Neural progenitor cell (in vitro differentiated cells): ENCODE measurements around the gene RORC.

Source experiments
- EZH2 ChIP-seq: fragments of 200-600 bp; sonication (generic); IDR thresholded peaks from 2 replicates; pipeline ENCODE4 v1.6.1; 2017; ENCODE audit warnings: antibody characterized with exemption, mild to moderate bottlenecking, moderate library complexity
- EZH2phosphoT487 ChIP-seq: fragments of 200-600 bp; sonication (generic); IDR thresholded peaks from 2 replicates; pipeline ENCODE4 v1.6.1; 2017; ENCODE audit warnings: antibody characterized with exemption
- TF ChIP-seq, protein P1 (sequence below): fragments of 200-600 bp; sonication (generic); IDR thresholded peaks from 2 replicates; pipeline ENCODE4 v1.5.1; 2017; ENCODE audit warnings: antibody characterized with exemption, mild to moderate bottlenecking

GRCh38 chr1:151854658-151855057 is 23.1 kb upstream of the RORC start:
- TF ChIP-seq, protein P1, sequence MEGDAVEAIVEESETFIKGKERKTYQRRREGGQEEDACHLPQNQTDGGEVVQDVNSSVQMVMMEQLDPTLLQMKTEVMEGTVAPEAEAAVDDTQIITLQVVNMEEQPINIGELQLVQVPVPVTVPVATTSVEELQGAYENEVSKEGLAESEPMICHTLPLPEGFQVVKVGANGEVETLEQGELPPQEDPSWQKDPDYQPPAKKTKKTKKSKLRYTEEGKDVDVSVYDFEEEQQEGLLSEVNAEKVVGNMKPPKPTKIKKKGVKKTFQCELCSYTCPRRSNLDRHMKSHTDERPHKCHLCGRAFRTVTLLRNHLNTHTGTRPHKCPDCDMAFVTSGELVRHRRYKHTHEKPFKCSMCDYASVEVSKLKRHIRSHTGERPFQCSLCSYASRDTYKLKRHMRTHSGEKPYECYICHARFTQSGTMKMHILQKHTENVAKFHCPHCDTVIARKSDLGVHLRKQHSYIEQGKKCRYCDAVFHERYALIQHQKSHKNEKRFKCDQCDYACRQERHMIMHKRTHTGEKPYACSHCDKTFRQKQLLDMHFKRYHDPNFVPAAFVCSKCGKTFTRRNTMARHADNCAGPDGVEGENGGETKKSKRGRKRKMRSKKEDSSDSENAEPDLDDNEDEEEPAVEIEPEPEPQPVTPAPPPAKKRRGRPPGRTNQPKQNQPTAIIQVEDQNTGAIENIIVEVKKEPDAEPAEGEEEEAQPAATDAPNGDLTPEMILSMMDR = no peak
- TF ChIP-seq EZH2phosphoT487 (no peak), EZH2 (no peak)
